Gastrocnemius medialis (tissue), 4 donors: ENCODE measurements around the gene ACADM. TPM values are rescaled to one million over a fixed set of nuclear protein-coding genes. Genes with fewer than 3 reads are reported as not detected.

Experiments used
- ATAC-seq, 2 donors: fragments of 150-250 bp; one replicate each; pipeline ENCODE4 v1.9.1; 2016
- DNase-seq, 2 donors: peaks; one replicate each; pipeline ENCODE4 v3.0.0-alpha.2; 2019
- H3K27ac ChIP-seq, 4 donors: fragments of 200-600 bp; sonication (generic); 1 replicate in 1 of 4; 2 replicates in 3 of 4; pipeline ENCODE4 v1.5.1; 2016 to 2018; ENCODE audit warnings: mild to moderate bottlenecking in 2 of 4, moderate library complexity in 1 of 4
- H3K27me3 ChIP-seq, 3 donors: fragments of 200-600 bp; sonication (generic) in 2 of 3; 1 replicate in 1 of 3; 2 replicates in 2 of 3; pipeline versions ENCODE4 v1.5.1 to v1.6.0; 2016 to 2019; ENCODE audit warnings: mild to moderate bottlenecking in 1 of 3, moderate library complexity in 1 of 3
- H3K36me3 ChIP-seq, 2 donors: fragments of 200-600 bp; sonication (generic) in 1 of 2; one replicate each; pipeline ENCODE4 v1.5.1; 2017 to 2018
- H3K4me1 ChIP-seq, 2 donors: fragments of 200-600 bp; sonication (generic) in 1 of 2; one replicate each; pipeline ENCODE4 v1.5.1; 2016 to 2017; ENCODE audit warnings: mild to moderate bottlenecking in 2 of 2
- H3K4me3 ChIP-seq, 4 donors: fragments of 200-600 bp; sonication (generic) in 3 of 4; 1 replicate in 1 of 4; 2 replicates in 3 of 4; pipeline ENCODE4 v1.5.1; 2016 to 2019; ENCODE audit warnings: mild to moderate bottlenecking in 2 of 4
- H3K9me3 ChIP-seq, 3 donors: fragments of 200-600 bp; sonication (generic) in 2 of 3; 1 replicate in 1 of 3; 2 replicates in 2 of 3; pipeline ENCODE4 v1.5.1; 2016 to 2019
- CTCF ChIP-seq, 5 experiments: fragments of 450-650 bp in 3 of 5; fragments of 200-600 bp in 2 of 5; sonication (generic) in 2 of 5; IDR thresholded peaks in 4 of 5; conservative IDR thresholded peaks in 1 of 5; 1 replicate in 4 of 5; 2 replicates in 1 of 5; pipeline ENCODE4 v1.5.1; 2016 to 2019; ENCODE audit warnings: antibody characterized with exemption in 5 of 5, mild to moderate bottlenecking in 3 of 5, moderate library complexity in 3 of 5
- POLR2A ChIP-seq, 2 donors: fragments of 450-650 bp; IDR thresholded peaks; one replicate each; pipeline ENCODE4 v1.6.1; 2017; ENCODE audit warnings: antibody characterized with exemption in 2 of 2, mild to moderate bottlenecking in 2 of 2, moderate library complexity in 2 of 2
- in situ Hi-C, 4 donors: fragments of 200-750 bp; cut with MboI; loops; one replicate each; pipeline versions ENCODE4 v1.15.0 to v1.8.0; 2017; ENCODE audit warnings: low sequenced_read_pairs in 4 of 4
- intact Hi-C: fragments of 100-400 bp; cut with DNase I; formaldehyde crosslinking; loops from one replicate; pipeline ENCODE4 v1.15.1; 2023; ENCODE audit warnings: low total_unique reads
- total RNA-seq, 4 donors: library from RNA; depleted of rRNA; stranded (reverse); fragments of >200 nt; gene quantifications; one replicate each; pipeline versions ENCODE4 v1.1.0 to v1.2.3, GENCODE V29; 2016

The ACADM gene
- total RNA-seq, 4 donors from 2014 or later: 92.4 to 128 (median 111) TPM

GRCh38 chr1:75696000-75696399 lies 28.5 kb upstream of the ACADM start:
- in situ Hi-C loops (no loop called here), intact Hi-C loops (no loop called here)
- no peaks in the 10 kb centered on the region for H3K4me1 ChIP-seq

GRCh38 chr1:75707191-75707590 lies 17.3 kb upstream of the ACADM start:
- intact Hi-C loops: no loop called here
- Histone ChIP-seq H3K27me3 (no peaks in the 10 kb centered on the region), H3K27ac (no peak overlapping the region), H3K4me3 (no peak overlapping the region), H3K9me3 (no peaks in the 10 kb centered on the region), H3K4me1 (peaks cover 6 to 17% of the 10 kb centered on the region in 2 donors), H3K36me3 (no peaks in the 10 kb centered on the region)
- no peak for DNase-seq
- in situ Hi-C loops: no loop called here
- no peak for TF ChIP-seq POLR2A (IDR thresholded peaks at IDR 0.05)
- TF ChIP-seq CTCF (IDR thresholded peaks at IDR 0.05 in 4 of 5, conservative IDR thresholded peaks at IDR 0.05 in 1 of 5): no peak
- no peak for ATAC-seq

More at GRCh38 chr1:75696000-75696399, 28.5 kb upstream of the ACADM start:
- DNase-seq (no peak), ATAC-seq (no peak)
- Histone ChIP-seq H3K36me3 (no peaks in the 10 kb centered on the region), H3K9me3 (no peaks in the 10 kb centered on the region), H3K27me3 (no peaks in the 10 kb centered on the region), H3K27ac (no peak overlapping the region), H3K4me3 (no peak overlapping the region)
- TF ChIP-seq POLR2A (IDR thresholded peaks at IDR 0.05): no peak

GRCh38 chr1:75708910-75709309 lies 15.6 kb upstream of the ACADM start:
- DNase-seq: no peak
- intact Hi-C loops: no loop called here
- Histone ChIP-seq H3K4me3 (no peak overlapping the region), H3K9me3 (no peaks in the 10 kb centered on the region), H3K4me1 (peaks cover 9 to 27% of the 10 kb centered on the region in 2 donors), H3K27ac (no peak overlapping the region), H3K27me3 (no peaks in the 10 kb centered on the region), H3K36me3 (no peaks in the 10 kb centered on the region)
- TF ChIP-seq CTCF (IDR thresholded peaks at IDR 0.05 in 4 of 5, conservative IDR thresholded peaks at IDR 0.05 in 1 of 5): no peak
- TF ChIP-seq POLR2A (IDR thresholded peaks at IDR 0.05): no peak
- ATAC-seq: no peak
- in situ Hi-C loops: no loop called here

GRCh38 chr1:75710832-75711231 lies 13.7 kb upstream of the ACADM start:
- in situ Hi-C loops (no loop called here), intact Hi-C loops (no loop called here)
- H3K36me3 ChIP-seq: no peaks in the 10 kb centered on the region
- H3K4me3 ChIP-seq: no peak overlapping the region
- DNase-seq (no peak), ATAC-seq (no peak)
- H3K4me1 ChIP-seq: peaks cover 9 to 27% of the 10 kb centered on the region in 2 donors
- no peaks in the 10 kb centered on the region for H3K27me3 ChIP-seq
- no peaks in the 10 kb centered on the region for H3K9me3 ChIP-seq
- TF ChIP-seq POLR2A (IDR thresholded peaks at IDR 0.05) (no peak), CTCF (IDR thresholded peaks at IDR 0.05 in 4 of 5, conservative IDR thresholded peaks at IDR 0.05 in 1 of 5) (no peak)
- peak overlapping the region in 1 of 4 donors; percentile 25 for H3K27ac ChIP-seq

GRCh38 chr1:75711846-75712245 lies 12.7 kb upstream of the ACADM start:
- no peaks in the 10 kb centered on the region for H3K9me3 ChIP-seq
- in situ Hi-C loops: no loop called here
- intact Hi-C loops: no loop called here
- H3K27me3 ChIP-seq: no peaks in the 10 kb centered on the region
- ATAC-seq (no peak), DNase-seq (no peak)
- TF ChIP-seq POLR2A (IDR thresholded peaks at IDR 0.05) (no peak), CTCF (IDR thresholded peaks at IDR 0.05 in 4 of 5, conservative IDR thresholded peaks at IDR 0.05 in 1 of 5) (no peak)
- peaks cover 9 to 27% of the 10 kb centered on the region in 2 donors for H3K4me1 ChIP-seq
- no peaks in the 10 kb centered on the region for H3K36me3 ChIP-seq
- H3K4me3 ChIP-seq: no peak overlapping the region
- H3K27ac ChIP-seq: peak overlapping the region in 1 of 4 donors; percentile 15
